Caco-2 (cell line): ENCODE data around the gene ASCL4. TPM values are rescaled to one million over a fixed set of nuclear protein-coding genes. Genes with fewer than 3 reads are reported as not detected.

Experiments
- BruUV-seq: library from RNA; stranded (reverse); fragments of 400-500 nt; replicated peaks from 2 replicates; lab custom pipeline; 2021; lab: Mats Ljungman, UMichigan
- CTCF ChIA-PET: fragments of 300-600 bp; sonication (Branson Sonifier 250); formaldehyde crosslinking; loops from one replicate; lab custom pipeline; 2022; ENCODE audit warnings: antibody characterized with exemption; lab: Charles Lee
- POLR2A ChIA-PET: fragments of 300-600 bp; sonication (Branson Sonifier 250); formaldehyde crosslinking; loops from one replicate; lab custom pipeline; 2022; ENCODE audit warnings: antibody characterized with exemption; lab: Charles Lee
- DNase-seq, 2 experiments: peaks; one replicate each; pipeline versions ENCODE4 v3.0.0 to v3.0.0-alpha.2; 2020 to 2022
- H3K27me3 ChIP-seq: replicated peaks from 2 replicates; pipeline ENCODE4 v1.6.0; 2011; ENCODE audit warnings: low read length; ENCODE audit not compliant: control insufficient read depth, insufficient read depth
- H3K36me3 ChIP-seq: 2 replicates; pipeline ENCODE4 v1.5.1; 2011; ENCODE audit warnings: low read length; ENCODE audit not compliant: control insufficient read depth, insufficient read depth
- H3K4me1 ChIP-seq: fragments of 250-450 bp; sonication (Bioruptor Pico); 2 replicates; pipeline ENCODE4 v1.5.1; 2020; ENCODE audit warnings: mild to moderate bottlenecking
- H3K4me3 ChIP-seq: 2 replicates; pipeline ENCODE4 v1.5.1; 2011; ENCODE audit warnings: low read depth, mild to moderate bottlenecking, control low read depth, low read length
- H3K9me3 ChIP-seq: fragments of 250-450 bp; sonication (Bioruptor Pico); 2 replicates; pipeline ENCODE4 v1.5.1; 2020; ENCODE audit warnings: mild to moderate bottlenecking, moderate library complexity
- H3K27ac Mint-ChIP-seq: one replicate; pipeline ENCODE4 v1.8.0; 2022; ENCODE audit warnings: mixed read lengths; ENCODE audit not compliant: unreplicated experiment
- H3K27me3 Mint-ChIP-seq: one replicate; pipeline ENCODE4 v1.8.0; 2022; ENCODE audit warnings: mixed read lengths; ENCODE audit not compliant: insufficient read depth, unreplicated experiment
- H3K36me3 Mint-ChIP-seq: one replicate; pipeline ENCODE4 v1.8.0; 2022; ENCODE audit warnings: mild to moderate bottlenecking, mixed read lengths; ENCODE audit not compliant: insufficient read depth, unreplicated experiment
- H3K4me1 Mint-ChIP-seq: one replicate; pipeline ENCODE4 v1.8.0; 2022; ENCODE audit warnings: low read depth, mixed read lengths; ENCODE audit not compliant: unreplicated experiment
- H3K4me3 Mint-ChIP-seq: one replicate; pipeline ENCODE4 v1.8.0; 2022; ENCODE audit warnings: mild to moderate bottlenecking, moderate library complexity, mixed read lengths; ENCODE audit not compliant: unreplicated experiment
- H3K9me3 Mint-ChIP-seq: one replicate; pipeline ENCODE4 v1.8.0; 2022; ENCODE audit warnings: mixed read lengths; ENCODE audit not compliant: unreplicated experiment
- intact Hi-C: fragments of 100-400 bp; cut with micrococcal nuclease; formaldehyde crosslinking; loops from one replicate; pipeline ENCODE4 v1.10.0; 2022; ENCODE audit not compliant: unreplicated experiment
- total RNA-seq: library from RNA; stranded (reverse); gene quantifications from 2 replicates; pipeline ENCODE4 v1.2.3, GENCODE V29; 2022
- TF ChIP-seq, protein P1 (sequence below), 2 experiments: fragments of 200-600 bp in 1 of 2; IDR thresholded peaks; 1 replicate in 1 of 2; 2 replicates in 1 of 2; pipeline versions ENCODE4 v1.5.1 to v1.8.0; 2011 to 2022; ENCODE audit warnings: antibody characterized with exemption in 1 of 2, control low read depth in 1 of 2, inconsistent platforms in 1 of 2, low read depth in 1 of 2, low read length in 1 of 2, mild to moderate bottlenecking in 1 of 2, moderate library complexity in 1 of 2; ENCODE audit not compliant: insufficient read depth in 1 of 2, severe bottlenecking in 1 of 2, unreplicated experiment in 1 of 2

The ASCL4 gene
- total RNA-seq, 1 experiment from 2014 or later = not detected

DNA sequence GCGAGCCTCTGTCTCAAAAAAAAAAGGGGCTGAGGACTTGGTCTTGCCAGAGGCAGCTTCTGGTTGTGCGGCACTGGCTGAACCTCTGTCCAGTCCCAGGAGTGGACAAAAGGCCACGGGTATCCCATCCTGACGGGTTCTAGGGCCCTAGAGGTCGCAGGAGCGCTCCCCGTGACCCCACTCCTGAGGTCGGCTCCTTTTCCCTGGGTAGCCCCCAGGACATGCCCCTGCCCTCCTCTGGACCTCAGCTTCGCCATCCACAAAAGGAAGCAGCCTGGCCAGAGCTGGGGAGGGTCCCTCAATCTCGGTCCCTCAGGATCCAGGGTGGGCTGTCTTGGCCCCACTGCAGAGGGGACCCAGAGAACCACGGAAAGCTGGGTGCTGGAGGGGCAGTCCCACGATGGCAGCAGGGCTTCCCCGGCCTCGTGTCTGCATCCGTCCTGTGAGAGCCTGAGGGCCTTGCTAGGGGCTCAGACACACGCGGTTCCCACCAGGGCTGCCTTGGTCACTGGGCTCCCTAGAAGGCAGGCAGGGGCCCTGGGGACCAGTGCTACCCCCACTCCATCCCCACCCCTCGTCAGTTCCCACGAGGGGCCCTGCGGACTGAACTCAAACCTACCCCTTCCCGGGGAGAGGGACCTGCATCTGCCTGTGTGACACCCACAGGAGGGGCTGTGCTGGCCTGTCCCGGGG lies 31.1 kb downstream of the ASCL4 start:
- Mint-ChIP-seq H3K9me3 (no peaks in the 10 kb centered on the region), H3K4me3 (no peak overlapping the region), H3K4me1 (no peaks in the 10 kb centered on the region), H3K27ac (no peak overlapping the region), H3K36me3 (no peaks in the 10 kb centered on the region), H3K27me3 (no peaks in the 10 kb centered on the region)
- no peaks in the 10 kb centered on the region for H3K27me3 ChIP-seq
- intact Hi-C loops = loop anchor here (1.0 kb wide), 1 partner anchor 39 kb away; no protein-coding TSS in a partner anchor
- no peaks in the 10 kb centered on the region for H3K9me3 ChIP-seq
- no peak for DNase-seq
- H3K4me1 ChIP-seq = no peaks in the 10 kb centered on the region
- no peaks in the 10 kb centered on the region for H3K36me3 ChIP-seq
- no TSS peak for BruUV-seq
- TF ChIP-seq, protein P1, sequence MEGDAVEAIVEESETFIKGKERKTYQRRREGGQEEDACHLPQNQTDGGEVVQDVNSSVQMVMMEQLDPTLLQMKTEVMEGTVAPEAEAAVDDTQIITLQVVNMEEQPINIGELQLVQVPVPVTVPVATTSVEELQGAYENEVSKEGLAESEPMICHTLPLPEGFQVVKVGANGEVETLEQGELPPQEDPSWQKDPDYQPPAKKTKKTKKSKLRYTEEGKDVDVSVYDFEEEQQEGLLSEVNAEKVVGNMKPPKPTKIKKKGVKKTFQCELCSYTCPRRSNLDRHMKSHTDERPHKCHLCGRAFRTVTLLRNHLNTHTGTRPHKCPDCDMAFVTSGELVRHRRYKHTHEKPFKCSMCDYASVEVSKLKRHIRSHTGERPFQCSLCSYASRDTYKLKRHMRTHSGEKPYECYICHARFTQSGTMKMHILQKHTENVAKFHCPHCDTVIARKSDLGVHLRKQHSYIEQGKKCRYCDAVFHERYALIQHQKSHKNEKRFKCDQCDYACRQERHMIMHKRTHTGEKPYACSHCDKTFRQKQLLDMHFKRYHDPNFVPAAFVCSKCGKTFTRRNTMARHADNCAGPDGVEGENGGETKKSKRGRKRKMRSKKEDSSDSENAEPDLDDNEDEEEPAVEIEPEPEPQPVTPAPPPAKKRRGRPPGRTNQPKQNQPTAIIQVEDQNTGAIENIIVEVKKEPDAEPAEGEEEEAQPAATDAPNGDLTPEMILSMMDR (IDR thresholded peaks at IDR 0.05; ENCODE audit: insufficient read depth in 1 of 2, low read depth in 1 of 2, low read length in 1 of 2, severe bottlenecking in 1 of 2, unreplicated experiment in 1 of 2) = no peak
- CTCF ChIA-PET = no interaction called here
- H3K4me3 ChIP-seq = no peak overlapping the region
- POLR2A ChIA-PET = no interaction called here

DNA sequence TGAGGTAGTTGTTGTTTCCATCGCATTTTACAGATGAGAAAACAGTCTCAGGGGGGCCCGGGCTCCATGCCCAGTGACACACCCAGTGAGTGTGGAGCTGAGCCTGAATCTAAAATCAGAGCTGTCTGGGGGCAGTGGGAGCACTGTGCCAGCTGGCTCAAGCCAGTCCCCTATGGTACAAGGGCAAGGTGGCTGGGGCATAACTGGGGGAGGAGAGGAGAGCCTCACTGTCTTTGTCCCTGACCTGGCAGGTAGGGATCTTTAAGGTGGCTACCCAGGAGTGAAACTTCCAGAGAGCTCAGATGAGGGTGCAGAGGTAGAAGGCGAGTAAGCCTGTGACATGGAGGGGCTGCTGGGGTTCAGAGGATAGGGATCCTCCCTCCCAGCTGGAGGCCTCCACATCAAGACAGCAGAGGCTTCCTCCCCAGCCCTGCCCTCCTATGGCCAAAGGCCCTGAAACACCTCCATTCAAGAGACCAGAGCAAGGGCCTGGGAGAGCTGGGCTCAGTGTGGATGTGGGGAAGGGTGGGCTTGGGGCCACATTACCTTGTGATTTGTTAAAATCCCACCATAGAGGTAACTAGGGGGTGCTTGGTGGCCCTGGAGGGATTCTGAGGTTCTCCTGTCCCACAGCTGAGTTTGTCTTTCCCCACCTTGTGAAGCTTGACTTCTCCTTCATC lies 33.1 kb downstream of the ASCL4 start:
- no peaks in the 10 kb centered on the region for H3K9me3 Mint-ChIP-seq
- H3K27me3 ChIP-seq = no peaks in the 10 kb centered on the region
- no peaks in the 10 kb centered on the region for H3K36me3 Mint-ChIP-seq
- no peaks in the 10 kb centered on the region for H3K36me3 ChIP-seq
- CTCF ChIA-PET = no interaction called here
- DNase-seq = no peak
- H3K4me3 Mint-ChIP-seq = no peak overlapping the region
- no peaks in the 10 kb centered on the region for H3K27me3 Mint-ChIP-seq
- TF ChIP-seq, protein P1 (IDR thresholded peaks at IDR 0.05; ENCODE audit: insufficient read depth in 1 of 2, low read depth in 1 of 2, low read length in 1 of 2, severe bottlenecking in 1 of 2, unreplicated experiment in 1 of 2) = no peak
- H3K9me3 ChIP-seq = no peaks in the 10 kb centered on the region
- BruUV-seq = no TSS peak
- H3K27ac Mint-ChIP-seq = no peak overlapping the region
- no peaks in the 10 kb centered on the region for H3K4me1 ChIP-seq
- no peak overlapping the region for H3K4me3 ChIP-seq
- H3K4me1 Mint-ChIP-seq = no peaks in the 10 kb centered on the region
- POLR2A ChIA-PET = no interaction called here
- intact Hi-C loops = no loop called here

DNA sequence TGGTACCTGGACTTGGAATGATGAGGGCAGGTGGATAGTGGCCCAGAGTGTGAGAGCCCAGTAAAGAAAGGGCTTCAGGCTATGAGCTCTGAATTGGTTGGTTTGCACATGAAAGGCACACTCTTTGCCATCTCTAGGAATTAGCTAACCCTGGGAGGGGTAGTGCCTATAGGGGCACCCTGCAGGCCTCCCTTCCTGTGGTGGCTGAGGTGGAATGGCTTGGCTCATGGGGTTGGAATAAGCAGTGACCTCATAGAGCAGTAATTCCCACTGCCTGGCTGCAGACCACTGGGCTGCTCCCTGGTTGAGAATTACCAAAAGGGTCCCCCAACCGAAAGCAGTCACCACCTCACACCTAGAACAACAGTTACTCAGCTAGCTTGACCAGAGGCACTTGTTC lies 42.7 kb downstream of the ASCL4 start:
- ChIA-PET CTCF (no interaction called here), POLR2A (no interaction called here)
- Mint-ChIP-seq H3K36me3 (no peaks in the 10 kb centered on the region), H3K27ac (no peak overlapping the region), H3K27me3 (no peaks in the 10 kb centered on the region), H3K4me1 (no peaks in the 10 kb centered on the region), H3K4me3 (no peak overlapping the region), H3K9me3 (peaks cover 20% of the 10 kb centered on the region)
- Histone ChIP-seq H3K4me3 (no peak overlapping the region), H3K4me1 (no peaks in the 10 kb centered on the region), H3K27me3 (no peaks in the 10 kb centered on the region), H3K9me3 (peaks cover 11% of the 10 kb centered on the region), H3K36me3 (no peaks in the 10 kb centered on the region)
- TF ChIP-seq, protein P1 (IDR thresholded peaks at IDR 0.05; ENCODE audit: insufficient read depth in 1 of 2, low read depth in 1 of 2, low read length in 1 of 2, severe bottlenecking in 1 of 2, unreplicated experiment in 1 of 2) = no peak
- intact Hi-C loops = no loop called here
- no TSS peak for BruUV-seq
- no peak for DNase-seq
